ENCODE data around the gene WDR90. TPM values are rescaled to one million over a fixed set of nuclear protein-coding genes. Genes with fewer than 3 reads are reported as not detected.

Gene WDR90
- polyA plus RNA-seq, 3 donors = 0.13 to 16.5 (median 1.1) TPM

- Histone ChIP-seq H3K4me3 (replicated peaks in 1 of 3; ENCODE audit: low read depth in 2 of 3, low read length in 3 of 3) (no peak overlapping the region), H3K4me2 (replicated peaks; ENCODE audit: extremely low read depth, low read length, poor library complexity, severe bottlenecking) (no peak overlapping the region), H3K27ac (ENCODE audit: low read depth in 1 of 2, low read length in 2 of 2) (no peak overlapping the region), H2AFZ (ENCODE audit: insufficient read depth, low read depth, low read length, poor library complexity, severe bottlenecking) (no peak overlapping the region), H3K9me3 (replicated peaks in 1 of 2; ENCODE audit: control insufficient read depth in 1 of 2, insufficient read depth in 1 of 2, low read length in 2 of 2) (peaks cover 0 to 9% of the 10 kb centered on the region in 2 donors), H4K20me1 (ENCODE audit: insufficient read depth, low read length) (peaks cover 95% of the 10 kb centered on the region), H3K9ac (ENCODE audit: insufficient read depth, low read length, poor library complexity, severe bottlenecking) (no peak overlapping the region), H3K36me3 (replicated peaks in 1 of 2; ENCODE audit: control insufficient read depth in 1 of 2, insufficient read depth in 2 of 2, low read length in 2 of 2) (peaks cover 9 to 19% of the 10 kb centered on the region in 2 donors), H3K79me2 (ENCODE audit: insufficient read depth, low read length) (peaks cover 93% of the 10 kb centered on the region), H3K4me1 (ENCODE audit: control insufficient read depth in 1 of 2, insufficient read depth in 2 of 2, low read length in 2 of 2) (no peaks in the 10 kb centered on the region), H3K27me3 (ENCODE audit: control insufficient read depth in 2 of 2, insufficient read depth in 2 of 2, low read length in 2 of 2) (no peaks in the 10 kb centered on the region)
- TF ChIP-seq CTCF (IDR thresholded peaks at IDR 0.05) = no peak
- peaks cover 0 to 13% (median 8%) of the 10 kb centered on the region in 7 donors for H3K9me3 Mint-ChIP-seq
- intact Hi-C loops (cut with micrococcal nuclease) = no loop called here
- DNase-seq = no peak
- H3K27me3 Mint-ChIP-seq (ENCODE audit: low read depth in 3 of 3) = peaks cover 0 to 1% (median 0%) of the 10 kb centered on the region in 3 donors
- peaks cover 12 to 43% of the 10 kb centered on the region in 2 donors for H3K36me3 Mint-ChIP-seq
- no CpG with 5 or more reads among the region's 5 CpGs for WGBS (ENCODE audit: insufficient coverage)
- no peak overlapping the region for H3K4me3 Mint-ChIP-seq
- peak overlapping the region in 1 of 7 donors; percentile 57 for H3K27ac Mint-ChIP-seq
- peaks cover 3% of the 10 kb centered on the region for H3K4me1 Mint-ChIP-seq
These were observed 45.2 kb upstream of the WDR90 start for GRCh38 chr16:603933-604332.

- Mint-ChIP-seq H3K36me3 (peaks cover 8 to 32% of the 10 kb centered on the region in 2 donors), H3K9me3 (peaks cover 0 to 24% (median 9%) of the 10 kb centered on the region in 7 donors), H3K27me3 (ENCODE audit: low read depth in 3 of 3) (no peaks in the 10 kb centered on the region), H3K4me3 (no peak overlapping the region), H3K4me1 (peaks cover 9% of the 10 kb centered on the region), H3K27ac (no peak overlapping the region)
- H3K9me3 ChIP-seq (replicated peaks in 1 of 2; ENCODE audit: control insufficient read depth in 1 of 2, insufficient read depth in 1 of 2, low read length in 2 of 2) = peaks cover 0 to 9% of the 10 kb centered on the region in 2 donors
- no peak overlapping the region for H3K4me3 ChIP-seq (replicated peaks in 1 of 3; ENCODE audit: low read depth in 2 of 3, low read length in 3 of 3)
- H2AFZ ChIP-seq (ENCODE audit: insufficient read depth, low read depth, low read length, poor library complexity, severe bottlenecking) = no peak overlapping the region
- no peak overlapping the region for H3K4me2 ChIP-seq (replicated peaks; ENCODE audit: extremely low read depth, low read length, poor library complexity, severe bottlenecking)
- no peak overlapping the region for H3K27ac ChIP-seq (ENCODE audit: low read depth in 1 of 2, low read length in 2 of 2)
- no peaks in the 10 kb centered on the region for H3K4me1 ChIP-seq (ENCODE audit: control insufficient read depth in 1 of 2, insufficient read depth in 2 of 2, low read length in 2 of 2)
- H3K9ac ChIP-seq (ENCODE audit: insufficient read depth, low read length, poor library complexity, severe bottlenecking) = no peak overlapping the region
- WGBS (ENCODE audit: insufficient coverage) = 98% methylated on average over 16 of the region's 22 CpGs
- H3K36me3 ChIP-seq (replicated peaks in 1 of 2; ENCODE audit: control insufficient read depth in 1 of 2, insufficient read depth in 2 of 2, low read length in 2 of 2) = no peaks in the 10 kb centered on the region
- intact Hi-C loops (cut with micrococcal nuclease) = no loop called here
- peaks cover 94% of the 10 kb centered on the region for H4K20me1 ChIP-seq (ENCODE audit: insufficient read depth, low read length)
- H3K79me2 ChIP-seq (ENCODE audit: insufficient read depth, low read length) = peaks cover 92% of the 10 kb centered on the region
- DNase-seq = no peak
- H3K27me3 ChIP-seq (ENCODE audit: control insufficient read depth in 2 of 2, insufficient read depth in 2 of 2, low read length in 2 of 2) = no peaks in the 10 kb centered on the region
- TF ChIP-seq CTCF (IDR thresholded peaks at IDR 0.05) = no peak
These were observed 42.4 kb upstream of the WDR90 start for GRCh38 chr16:606656-607307.
